PC-3 (cell line): ENCODE measurements around the gene CD6. TPM values are rescaled to one million over a fixed set of nuclear protein-coding genes. Genes with fewer than 3 reads are reported as not detected.

ENCODE experiments used
- ATAC-seq: fragments of 200-7000 bp; cut with Tn5 transposase; 2 replicates; pipeline ENCODE4 v1.9.1; 2020; ENCODE audit warnings: mild to moderate bottlenecking, moderate library complexity
- BruUV-seq: library from RNA; stranded (reverse); fragments of 400-500 nt; replicated peaks from 2 replicates; lab custom pipeline; 2021; lab: Mats Ljungman, UMichigan
- CTCF ChIA-PET: fragments of 300-600 bp; sonication (Branson Sonifier 250); formaldehyde crosslinking; loops from one replicate; lab custom pipeline; 2022; ENCODE audit warnings: antibody characterized with exemption; lab: Charles Lee
- POLR2A ChIA-PET: fragments of 300-600 bp; sonication (Branson Sonifier 250); formaldehyde crosslinking; loops from one replicate; lab custom pipeline; 2022; ENCODE audit warnings: antibody characterized with exemption; ENCODE audit not compliant: unreplicated experiment; lab: Charles Lee
- DNase-seq: peaks from one replicate; pipeline ENCODE4 v3.0.0-alpha.2; 2015
- H2AFZ ChIP-seq: fragments of 300-600 bp; sonication (generic); 2 replicates; pipeline ENCODE4 v1.6.0; 2016; ENCODE audit warnings: antibody characterized with exemption, low read length
- H3F3A ChIP-seq: fragments of 300-600 bp; sonication (generic); one replicate; pipeline ENCODE4 v1.6.0; 2017; ENCODE audit warnings: antibody characterized with exemption, low read length, control low read depth, mild to moderate bottlenecking; ENCODE audit not compliant: unreplicated experiment
- H3K27ac ChIP-seq: fragments of 300-600 bp; sonication (generic); 2 replicates; pipeline ENCODE4 v1.5.1; 2016; ENCODE audit warnings: mild to moderate bottlenecking, low read length
- H3K27me3 ChIP-seq: fragments of 300-600 bp; sonication (generic); 2 replicates; pipeline ENCODE4 v1.6.1; 2016; ENCODE audit warnings: low read length, mixed read lengths
- H3K36me3 ChIP-seq: fragments of 300-600 bp; sonication (generic); 2 replicates; pipeline ENCODE4 v1.6.1; 2016; ENCODE audit warnings: low read depth, mixed run types, low read length, mixed read lengths
- H3K4me1 ChIP-seq: fragments of 300-600 bp; sonication (generic); 2 replicates; pipeline ENCODE4 v1.5.1; 2016; ENCODE audit warnings: low read length; ENCODE audit not compliant: insufficient read depth
- H3K4me2 ChIP-seq: fragments of 300-600 bp; sonication (generic); 2 replicates; pipeline ENCODE4 v1.6.0; 2016; ENCODE audit warnings: low read length
- H3K4me3 ChIP-seq: fragments of 300-600 bp; sonication (generic); 2 replicates; pipeline ENCODE4 v1.5.1; 2016; ENCODE audit warnings: mild to moderate bottlenecking, low read length, mixed read lengths
- H3K79me2 ChIP-seq: fragments of 300-600 bp; sonication (generic); 2 replicates; pipeline ENCODE4 v1.6.1; 2017; ENCODE audit warnings: low read length, mixed read lengths
- H3K9ac ChIP-seq: fragments of 300-600 bp; sonication (generic); 2 replicates; pipeline ENCODE4 v1.6.0; 2016; ENCODE audit warnings: mild to moderate bottlenecking, low read length
- H3K9me2 ChIP-seq: fragments of 300-600 bp; sonication (generic); replicated peaks from 2 replicates; pipeline ENCODE4 v1.6.1; 2016; ENCODE audit warnings: mixed run types, low read length, mixed read lengths
- H3K9me3 ChIP-seq: fragments of 300-600 bp; sonication (generic); 2 replicates; pipeline ENCODE4 v1.6.1; 2016; ENCODE audit warnings: low read length, mixed read lengths
- H4K20me1 ChIP-seq: fragments of 300-600 bp; sonication (generic); 2 replicates; pipeline ENCODE4 v1.6.1; 2016; ENCODE audit warnings: low read length, mixed read lengths
- EZH2 ChIP-seq: fragments of 300-600 bp; sonication (generic); IDR thresholded peaks from one replicate; pipeline ENCODE4 v1.6.1; 2017; ENCODE audit warnings: antibody characterized with exemption, mild to moderate bottlenecking, low read length; ENCODE audit not compliant: unreplicated experiment
- EZH2phosphoT487 ChIP-seq: fragments of 300-600 bp; sonication (generic); IDR thresholded peaks from 2 replicates; pipeline ENCODE4 v1.6.1; 2018; ENCODE audit warnings: mild to moderate bottlenecking, antibody characterized with exemption, low read length, borderline replicate concordance
- intact Hi-C: fragments of 100-400 bp; cut with micrococcal nuclease; formaldehyde crosslinking; loops from 2 replicates; pipeline ENCODE4 v1.9.0; 2023
- total RNA-seq: library from RNA; depleted of rRNA; stranded (reverse); fragments of >200 nt; gene quantifications from 2 replicates; pipeline ENCODE4 v1.2.3, GENCODE V29; 2014
- TF ChIP-seq, protein P1 (sequence below): fragments of 300-600 bp; sonication (generic); conservative IDR thresholded peaks from 2 replicates; pipeline ENCODE4 v1.5.1; 2017; ENCODE audit warnings: antibody characterized with exemption, low read depth, mild to moderate bottlenecking, low read length

CD6 gene
- total RNA-seq, 1 experiment from 2014 or later, result not detected

DNA sequence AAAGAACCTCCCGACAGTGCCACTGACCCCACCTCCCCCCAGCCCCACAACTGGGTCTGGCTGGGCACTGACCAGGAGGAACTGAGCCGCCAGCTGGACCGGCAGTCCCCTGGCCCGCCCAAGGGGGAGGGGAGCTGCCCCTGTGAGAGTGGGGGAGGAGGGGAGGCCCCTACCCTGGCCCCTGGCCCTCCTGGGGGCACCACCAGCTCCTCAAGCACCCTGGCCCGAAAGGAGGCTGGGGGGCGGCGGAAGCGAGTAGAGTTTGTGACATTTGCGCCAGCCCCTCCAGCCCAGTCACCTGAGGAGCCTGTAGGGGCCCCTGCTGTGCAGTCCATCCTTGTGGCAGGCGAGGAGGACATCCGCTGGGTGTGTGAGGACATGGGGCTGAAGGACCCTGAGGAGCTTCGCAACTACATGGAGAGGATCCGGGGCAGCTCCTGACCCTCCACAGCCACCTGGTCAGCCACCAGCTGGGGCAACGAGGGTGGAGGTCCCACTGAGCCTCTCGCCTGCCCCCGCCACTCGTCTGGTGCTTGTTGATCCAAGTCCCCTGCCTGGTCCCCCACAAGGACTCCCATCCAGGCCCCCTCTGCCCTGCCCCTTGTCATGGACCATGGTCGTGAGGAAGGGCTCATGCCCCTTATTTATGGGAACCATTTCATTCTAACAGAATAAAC is 34.9 kb upstream of the CD6 start:
- no peak overlapping the region for H3K27ac ChIP-seq
- TF ChIP-seq, protein P1, sequence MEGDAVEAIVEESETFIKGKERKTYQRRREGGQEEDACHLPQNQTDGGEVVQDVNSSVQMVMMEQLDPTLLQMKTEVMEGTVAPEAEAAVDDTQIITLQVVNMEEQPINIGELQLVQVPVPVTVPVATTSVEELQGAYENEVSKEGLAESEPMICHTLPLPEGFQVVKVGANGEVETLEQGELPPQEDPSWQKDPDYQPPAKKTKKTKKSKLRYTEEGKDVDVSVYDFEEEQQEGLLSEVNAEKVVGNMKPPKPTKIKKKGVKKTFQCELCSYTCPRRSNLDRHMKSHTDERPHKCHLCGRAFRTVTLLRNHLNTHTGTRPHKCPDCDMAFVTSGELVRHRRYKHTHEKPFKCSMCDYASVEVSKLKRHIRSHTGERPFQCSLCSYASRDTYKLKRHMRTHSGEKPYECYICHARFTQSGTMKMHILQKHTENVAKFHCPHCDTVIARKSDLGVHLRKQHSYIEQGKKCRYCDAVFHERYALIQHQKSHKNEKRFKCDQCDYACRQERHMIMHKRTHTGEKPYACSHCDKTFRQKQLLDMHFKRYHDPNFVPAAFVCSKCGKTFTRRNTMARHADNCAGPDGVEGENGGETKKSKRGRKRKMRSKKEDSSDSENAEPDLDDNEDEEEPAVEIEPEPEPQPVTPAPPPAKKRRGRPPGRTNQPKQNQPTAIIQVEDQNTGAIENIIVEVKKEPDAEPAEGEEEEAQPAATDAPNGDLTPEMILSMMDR, result no peak
- TF ChIP-seq EZH2 (no peak), EZH2phosphoT487 (no peak)
- H3K9me3 ChIP-seq, result no peaks in the 10 kb centered on the region
- intact Hi-C loops, result no loop called here
- no peaks in the 10 kb centered on the region for H3F3A ChIP-seq
- H3K9ac ChIP-seq, result no peak overlapping the region
- H3K4me1 ChIP-seq, result no peaks in the 10 kb centered on the region
- BruUV-seq, result no TSS peak
- H4K20me1 ChIP-seq, result no peaks in the 10 kb centered on the region
- no peak overlapping the region for H3K4me2 ChIP-seq
- H3K27me3 ChIP-seq, result no peaks in the 10 kb centered on the region
- no peak overlapping the region for H2AFZ ChIP-seq
- H3K4me3 ChIP-seq, result no peak overlapping the region
- no peaks in the 10 kb centered on the region for H3K9me2 ChIP-seq
- POLR2A ChIA-PET, result interaction anchor here (0.6 kb wide), 1 partner anchor 18 kb away, joined by 3 read pairs; no protein-coding TSS in a partner anchor
- DNase-seq (no peak), ATAC-seq (no peak)
- peaks cover 6% of the 10 kb centered on the region; the same call in 1 of the 2 replicates for H3K36me3 ChIP-seq
- H3K79me2 ChIP-seq, result no peaks in the 10 kb centered on the region
- CTCF ChIA-PET, result no interaction called here

DNA sequence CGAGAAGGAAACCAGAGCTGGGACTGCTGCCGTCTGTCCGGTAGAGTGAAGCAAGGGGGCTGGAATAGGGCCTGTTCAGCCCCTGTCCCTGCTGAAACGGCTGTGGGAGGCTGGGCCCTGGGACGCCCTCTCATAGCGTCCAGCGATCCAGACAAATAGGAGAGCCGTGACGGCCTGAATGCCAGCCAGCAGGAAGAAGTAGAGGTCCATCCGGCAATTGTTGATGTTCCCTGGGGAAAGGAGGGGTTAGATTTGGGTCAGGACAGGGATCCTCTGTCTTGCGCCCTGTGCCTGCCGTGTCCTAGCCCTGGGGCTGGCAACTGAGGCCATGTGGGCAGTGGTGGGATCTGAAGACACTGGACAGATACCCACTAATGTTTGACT is 34.3 kb upstream of the CD6 start:
- Histone ChIP-seq H3K27ac (no peak overlapping the region), H3K4me1 (no peaks in the 10 kb centered on the region), H3K79me2 (no peaks in the 10 kb centered on the region), H3K36me3 (0 out of 2 replicates have a peak, but pooled peaks cover 2% of the 10 kb centered on the region), H4K20me1 (no peaks in the 10 kb centered on the region), H3K9me2 (no peaks in the 10 kb centered on the region), H2AFZ (no peak overlapping the region), H3K9me3 (no peaks in the 10 kb centered on the region), H3F3A (no peaks in the 10 kb centered on the region), H3K4me3 (no peak overlapping the region), H3K4me2 (no peak overlapping the region), H3K9ac (no peak overlapping the region), H3K27me3 (no peaks in the 10 kb centered on the region)
- no peak for DNase-seq
- intact Hi-C loops, result no loop called here
- no peak for ATAC-seq
- ChIA-PET CTCF (no interaction called here), POLR2A (interaction anchor here (0.6 kb wide), 1 partner anchor 17 kb away, joined by 3 read pairs; no protein-coding TSS in a partner anchor)
- TF ChIP-seq, protein P1, result no peak
- TF ChIP-seq EZH2 (no peak), EZH2phosphoT487 (no peak)
- no TSS peak for BruUV-seq

DNA sequence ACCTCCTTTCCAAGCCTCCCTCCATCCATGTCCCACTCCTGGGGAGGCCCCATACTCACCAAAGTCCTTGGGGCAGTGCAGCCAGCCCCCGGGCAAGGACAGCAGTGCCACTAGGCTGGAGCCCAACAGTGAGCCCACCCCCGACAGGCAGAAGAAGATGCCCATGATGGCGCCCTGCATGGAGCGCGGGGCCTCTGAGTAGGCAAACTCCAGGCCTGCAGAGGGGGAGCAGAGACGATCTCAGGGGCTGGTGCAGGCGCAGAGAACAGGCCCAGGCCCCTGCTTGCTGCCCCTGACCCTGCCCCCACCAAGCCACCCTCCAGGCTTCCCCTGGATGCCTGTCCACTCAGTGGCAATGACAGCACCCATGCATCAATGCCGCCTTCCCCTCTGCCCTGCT is 33.7 kb upstream of the CD6 start:
- TF ChIP-seq, protein P1, result no peak
- TF ChIP-seq EZH2phosphoT487 (no peak), EZH2 (no peak)
- Histone ChIP-seq H3K9me3 (no peaks in the 10 kb centered on the region), H3K4me1 (0 out of 2 replicates have a peak, but pooled peaks cover under 1% of the 10 kb centered on the region), H3K27me3 (no peaks in the 10 kb centered on the region), H3K4me2 (no peak overlapping the region), H3K9me2 (no peaks in the 10 kb centered on the region), H3K79me2 (no peaks in the 10 kb centered on the region), H2AFZ (no peak overlapping the region), H4K20me1 (no peaks in the 10 kb centered on the region), H3K9ac (no peak overlapping the region), H3K27ac (no peak overlapping the region), H3K4me3 (no peak overlapping the region), H3K36me3 (0 out of 2 replicates have a peak, but pooled peaks cover 2% of the 10 kb centered on the region), H3F3A (no peaks in the 10 kb centered on the region)
- intact Hi-C loops, result no loop called here
- DNase-seq (no peak), ATAC-seq (no peak; the same call in 1 of the 2 replicates)
- BruUV-seq, result no TSS peak
- ChIA-PET CTCF (no interaction called here), POLR2A (no interaction called here)
